NCI-H1105 (cell line): ENCODE results near the gene CHMP3.
A peak's percentile ranks its signal among the peaks of the same experiment; 100 is the strongest.
"Not testable (repeated sequence)": the region's sequence is repeated elsewhere in the genome, so short reads cannot be mapped to it uniquely, and the experiment has no call there.

Source experiments
- DNase-seq: peaks from one replicate; lab custom pipeline; 2025; lab: John Stamatoyannopoulos, UW

The CHMP3 gene

GRCh38 chr2:86549440-86549839, 13.8 kb downstream of the CHMP3 start:
- not testable (repeated sequence) for DNase-seq

- not testable (repeated sequence) for DNase-seq
Measured at GRCh38 chr2:86548913-86549396, 14.3 kb downstream of the CHMP3 start.

- DNase-seq: not testable (repeated sequence)
Measured at GRCh38 chr2:86548165-86548912, 14.9 kb downstream of the CHMP3 start.

- DNase-seq: not testable (repeated sequence)
Measured at GRCh38 chr2:86545296-86545924, 17.8 kb downstream of the CHMP3 start.

GRCh38 chr2:86544278-86545099, 18.8 kb downstream of the CHMP3 start:
- not testable (repeated sequence) for DNase-seq

GRCh38 chr2:86543793-86544192, 19.4 kb downstream of the CHMP3 start:
- DNase-seq: no peak

- no peak for DNase-seq
Measured at GRCh38 chr2:86543335-86543734, 19.9 kb downstream of the CHMP3 start.

GRCh38 chr2:86542814-86543213, 20.4 kb downstream of the CHMP3 start:
- no peak for DNase-seq

GRCh38 chr2:86541334-86541733, 21.9 kb downstream of the CHMP3 start:
- no peak for DNase-seq

GRCh38 chr2:86533589-86533988, 29.7 kb downstream of the CHMP3 start:
- no peak for DNase-seq

- DNase-seq: no peak
Measured at GRCh38 chr2:86525421-86526340, 37.6 kb downstream of the CHMP3 start.

GRCh38 chr2:86523491-86523890, 39.8 kb downstream of the CHMP3 start:
- DNase-seq: no peak

- no peak for DNase-seq
Measured at GRCh38 chr2:86522711-86523110, 40.5 kb downstream of the CHMP3 start.

GRCh38 chr2:86521922-86522321, 41.3 kb downstream of the CHMP3 start:
- DNase-seq: no peak

- no peak for DNase-seq
Measured at GRCh38 chr2:86520153-86520552, 43.1 kb downstream of the CHMP3 start.

GRCh38 chr2:86519349-86519748, 43.9 kb downstream of the CHMP3 start:
- DNase-seq: no peak

- no peak for DNase-seq
Measured at GRCh38 chr2:86518481-86518880, 44.8 kb downstream of the CHMP3 start.

GRCh38 chr2:86513948-86514660, 49.1 kb downstream of the CHMP3 start:
- no peak for DNase-seq

- no peak for DNase-seq
Measured at GRCh38 chr2:86512892-86513291, 50.4 kb downstream of the CHMP3 start.

GRCh38 chr2:86512034-86512433, 51.2 kb downstream of the CHMP3 start:
- DNase-seq: peak; percentile 63

GRCh38 chr2:86510436-86510933, 52.8 kb downstream of the CHMP3 start:
- no peak for DNase-seq
